ENCODE results near the gene WDR88. TPM values are rescaled to one million over a fixed set of nuclear protein-coding genes. Genes with fewer than 3 reads are reported as not detected.

The WDR88 gene
- total and polyA plus RNA-seq, 2 donors (not counting 3 experiments of a cell fraction or from before 2014, with no cell fraction given): not detected

- Histone ChIP-seq H4K20me1 (replicated peaks; ENCODE audit: control insufficient read depth, extremely low read depth, insufficient read depth, low read length) (no peaks in the 10 kb centered on the region), H2AFZ (ENCODE audit: low read depth, low read length) (no peak overlapping the region), H3K27ac (ENCODE audit: insufficient read depth, low read depth, low read length) (no peak overlapping the region), H3K9me1 (replicated peaks; ENCODE audit: control insufficient read depth, extremely low read depth, insufficient read depth, low read length) (no peaks in the 10 kb centered on the region), H3K9me3 (replicated peaks; ENCODE audit: control insufficient read depth, insufficient read depth, low read length) (no peaks in the 10 kb centered on the region), H3K27me3 (ENCODE audit: control insufficient read depth in 2 of 2, insufficient read depth in 2 of 2, low read length in 2 of 2) (no peaks in the 10 kb centered on the region), H3K36me3 (ENCODE audit: control insufficient read depth in 2 of 2, extremely low read depth in 1 of 2, insufficient read depth in 2 of 2, low read length in 2 of 2) (peaks cover 11 to 15% of the 10 kb centered on the region in 2 experiments), H3K4me2 (ENCODE audit: insufficient read depth, low read length) (no peak overlapping the region), H3K4me1 (ENCODE audit: control insufficient read depth, extremely low read depth, insufficient read depth, low read length) (no peaks in the 10 kb centered on the region), H3K79me2 (ENCODE audit: control insufficient read depth, insufficient read depth, low read length) (no peaks in the 10 kb centered on the region), H3K4me3 (replicated peaks in 1 of 3; ENCODE audit: insufficient read depth in 1 of 3, low read depth in 1 of 3, low read length in 3 of 3) (no peak overlapping the region), H3K9ac (replicated peaks; ENCODE audit: extremely low read depth, insufficient read depth, low read length) (no peak overlapping the region)
- FAIRE-seq: no peak
- no peak for DNase-seq (ENCODE audit: low read depth, low spot score)
- no TSS peak for BruUV-seq (replicated peaks)
- POLR2A ChIA-PET: no interaction called here
- CTCF ChIA-PET: no interaction called here
- dilution Hi-C loops (cut with MboI; ENCODE audit: extremely low pct_ligation_motif_present, low sequenced_read_pairs) (no loop called here), intact Hi-C loops (cut with micrococcal nuclease) (no loop called here)
- TF ChIP-seq MYC (IDR thresholded peaks at IDR 0.05; ENCODE audit: low read depth, low read length) (no peak), JUN (IDR thresholded peaks at IDR 0.05; ENCODE audit: borderline replicate concordance, insufficient read depth, insufficient read length, low read depth) (no peak), EZH2 (IDR thresholded peaks at IDR 0.05; ENCODE audit: borderline replicate concordance, low read depth, low read length, severe bottlenecking) (no peak), FOS (IDR thresholded peaks at IDR 0.05; ENCODE audit: borderline replicate concordance, insufficient read depth, low read length) (no peak), GATA2 (IDR thresholded peaks at IDR 0.05; ENCODE audit: insufficient read depth, insufficient read length, low read depth, low read length) (no peak), POLR2AphosphoS5 (IDR thresholded peaks at IDR 0.05; ENCODE audit: insufficient read depth, low read depth, low read length) (no peak), POLR2A (IDR thresholded peaks at IDR 0.05; ENCODE audit: low read depth, low read length) (no peak), MAX (IDR thresholded peaks at IDR 0.05; ENCODE audit: insufficient read depth, insufficient read length) (no peak)
- TF ChIP-seq, protein P1, sequence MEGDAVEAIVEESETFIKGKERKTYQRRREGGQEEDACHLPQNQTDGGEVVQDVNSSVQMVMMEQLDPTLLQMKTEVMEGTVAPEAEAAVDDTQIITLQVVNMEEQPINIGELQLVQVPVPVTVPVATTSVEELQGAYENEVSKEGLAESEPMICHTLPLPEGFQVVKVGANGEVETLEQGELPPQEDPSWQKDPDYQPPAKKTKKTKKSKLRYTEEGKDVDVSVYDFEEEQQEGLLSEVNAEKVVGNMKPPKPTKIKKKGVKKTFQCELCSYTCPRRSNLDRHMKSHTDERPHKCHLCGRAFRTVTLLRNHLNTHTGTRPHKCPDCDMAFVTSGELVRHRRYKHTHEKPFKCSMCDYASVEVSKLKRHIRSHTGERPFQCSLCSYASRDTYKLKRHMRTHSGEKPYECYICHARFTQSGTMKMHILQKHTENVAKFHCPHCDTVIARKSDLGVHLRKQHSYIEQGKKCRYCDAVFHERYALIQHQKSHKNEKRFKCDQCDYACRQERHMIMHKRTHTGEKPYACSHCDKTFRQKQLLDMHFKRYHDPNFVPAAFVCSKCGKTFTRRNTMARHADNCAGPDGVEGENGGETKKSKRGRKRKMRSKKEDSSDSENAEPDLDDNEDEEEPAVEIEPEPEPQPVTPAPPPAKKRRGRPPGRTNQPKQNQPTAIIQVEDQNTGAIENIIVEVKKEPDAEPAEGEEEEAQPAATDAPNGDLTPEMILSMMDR (IDR thresholded peaks at IDR 0.05; ENCODE audit: extremely low read depth in 1 of 2, insufficient read depth in 1 of 2, low read depth in 1 of 2, low read length in 2 of 2): no peak
Measured at GRCh38 chr19:33098055-33098534, 33.8 kb upstream of the WDR88 start.
